Kasumi-1 (cell line): Measurements from ENCODE around the gene SMOC2.
"Not testable (repeated sequence)": the region's sequence is repeated elsewhere in the genome, so short reads cannot be mapped to it uniquely, and the experiment has no call there.

Source experiments
- DNase-seq, 2 experiments: peaks; one replicate each; lab custom pipeline; 2025; lab: John Stamatoyannopoulos, UW

Gene SMOC2

DNA sequence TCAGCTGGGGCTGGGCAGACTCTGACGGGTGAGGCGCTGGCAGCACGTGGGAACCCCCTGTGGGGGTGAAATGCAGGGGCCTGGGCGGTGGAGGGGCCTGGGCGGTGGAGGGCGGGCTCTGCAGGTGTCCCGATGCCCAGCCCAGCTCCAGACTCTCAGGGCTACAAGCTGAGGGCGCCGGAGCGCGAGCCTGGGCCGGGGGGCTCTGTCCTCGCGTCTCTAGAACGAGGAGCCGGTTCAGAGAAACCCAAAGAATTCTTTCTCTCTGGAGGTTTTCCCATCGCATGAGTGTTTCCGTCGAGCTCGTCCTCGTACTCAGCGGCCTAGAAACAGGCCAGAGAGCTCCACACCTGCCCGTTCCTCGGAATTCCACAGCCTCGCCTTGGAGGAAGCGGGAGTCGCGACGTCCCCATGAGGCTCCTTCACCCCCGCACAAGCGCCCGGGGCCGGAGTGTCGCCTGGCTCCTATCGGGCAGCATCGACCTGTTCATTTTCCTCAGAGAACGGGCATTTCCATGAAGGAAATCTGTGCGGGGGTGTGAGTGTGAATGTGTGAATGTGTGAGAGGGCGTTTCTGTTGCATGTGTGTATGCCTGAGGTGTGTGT is 76.9 kb downstream of the SMOC2 start:
- DNase-seq: no peak

DNA sequence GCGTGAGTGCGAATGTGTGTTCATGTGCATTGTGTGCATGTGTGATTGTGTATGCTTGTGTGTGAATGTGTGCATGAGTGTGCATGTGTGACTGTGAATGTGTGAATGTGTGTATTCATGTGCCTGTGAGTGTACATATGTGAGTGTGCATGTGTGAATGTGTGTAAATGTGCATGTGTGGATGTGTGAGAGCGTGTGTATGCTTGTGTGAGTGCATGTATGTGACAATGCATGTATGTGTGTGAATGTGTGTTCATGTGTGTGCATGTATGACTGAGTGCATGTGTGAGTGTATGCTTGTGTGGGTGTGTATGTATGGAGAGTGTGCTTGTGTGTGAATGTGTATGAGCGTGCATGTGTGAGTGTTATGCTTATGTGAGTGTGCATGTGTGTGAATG is 77.4 kb downstream of the SMOC2 start:
- no peak for DNase-seq

DNA sequence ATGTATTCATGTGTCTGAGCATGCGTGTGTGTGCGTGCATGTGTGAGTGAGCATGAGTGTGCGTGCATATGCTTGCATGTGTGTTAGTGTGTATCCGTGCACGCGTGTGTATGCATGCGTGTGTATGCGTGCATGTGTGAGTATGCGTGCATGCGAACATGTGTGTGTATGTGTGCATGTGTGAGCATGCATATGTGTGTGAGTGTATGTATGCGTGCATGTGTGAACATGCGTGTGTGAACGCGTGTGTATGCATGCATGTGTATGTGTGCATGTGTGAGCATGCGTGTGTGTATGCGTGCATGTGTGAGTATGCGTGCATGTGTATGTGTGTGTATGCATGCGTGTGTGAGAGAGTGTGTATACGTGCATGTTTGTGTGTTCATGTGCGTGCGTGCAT is 77.9 kb downstream of the SMOC2 start:
- DNase-seq: no peak

DNA sequence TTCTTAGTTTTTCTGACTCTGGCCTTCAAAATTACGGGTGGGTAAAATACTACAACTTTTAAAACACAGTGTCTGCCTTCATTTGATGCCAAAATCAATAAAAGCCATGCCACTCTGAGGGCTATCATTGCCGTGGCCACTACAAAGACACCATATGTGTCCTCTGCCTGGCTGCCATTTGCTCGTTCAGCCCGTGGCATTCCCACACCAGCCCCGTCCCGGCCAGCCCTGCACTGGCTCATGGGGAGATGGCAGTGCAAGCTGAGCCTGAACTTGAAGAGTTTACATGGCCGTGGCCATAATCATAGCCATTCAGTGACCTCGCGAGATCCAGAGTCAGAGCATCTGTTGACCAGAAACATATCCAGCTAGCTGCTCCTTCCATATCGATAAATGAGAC is 79.2 kb downstream of the SMOC2 start:
- no peak for DNase-seq

DNA sequence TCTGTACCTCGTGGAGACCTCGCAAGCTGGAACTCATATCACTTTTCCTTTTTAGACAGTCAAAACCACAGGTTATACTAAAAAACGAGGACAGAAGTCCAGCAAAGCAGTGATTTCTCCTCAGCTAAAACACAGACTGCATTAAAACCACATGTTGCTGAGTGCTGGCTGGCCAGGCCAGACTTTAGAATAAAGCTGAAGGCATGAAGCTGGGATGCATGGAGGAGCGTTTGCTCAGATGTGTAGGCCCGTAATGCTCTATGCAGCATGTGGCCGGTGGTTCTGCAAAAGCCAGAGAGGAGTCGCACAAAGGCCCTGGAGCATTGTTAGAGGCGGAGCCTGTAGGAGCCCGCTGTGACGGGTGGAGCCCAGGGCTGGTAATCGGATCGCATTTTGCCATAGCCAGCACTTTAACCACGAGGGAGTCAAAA is 83.6 kb downstream of the SMOC2 start:
- DNase-seq: no peak

DNA sequence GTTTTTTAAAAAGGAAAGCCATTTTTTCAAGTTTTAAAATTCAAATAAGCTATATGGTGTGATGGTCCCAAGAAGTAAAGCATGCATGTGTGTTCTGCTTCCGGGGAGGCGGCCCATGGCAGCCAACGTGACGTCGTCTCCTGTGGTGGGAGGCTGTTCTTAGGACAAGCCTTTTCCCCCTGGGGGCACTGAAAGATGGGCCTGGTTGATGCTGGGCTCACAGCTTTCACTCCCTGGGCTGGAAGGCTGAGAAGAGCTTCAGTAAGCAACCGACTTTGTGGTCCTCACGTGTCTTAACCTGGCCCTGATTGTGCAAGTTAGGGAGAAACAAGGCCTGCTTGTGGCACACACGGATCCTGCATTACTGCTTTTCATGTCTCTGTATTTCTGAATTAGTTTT is 84.1 kb downstream of the SMOC2 start:
- DNase-seq: no peak

DNA sequence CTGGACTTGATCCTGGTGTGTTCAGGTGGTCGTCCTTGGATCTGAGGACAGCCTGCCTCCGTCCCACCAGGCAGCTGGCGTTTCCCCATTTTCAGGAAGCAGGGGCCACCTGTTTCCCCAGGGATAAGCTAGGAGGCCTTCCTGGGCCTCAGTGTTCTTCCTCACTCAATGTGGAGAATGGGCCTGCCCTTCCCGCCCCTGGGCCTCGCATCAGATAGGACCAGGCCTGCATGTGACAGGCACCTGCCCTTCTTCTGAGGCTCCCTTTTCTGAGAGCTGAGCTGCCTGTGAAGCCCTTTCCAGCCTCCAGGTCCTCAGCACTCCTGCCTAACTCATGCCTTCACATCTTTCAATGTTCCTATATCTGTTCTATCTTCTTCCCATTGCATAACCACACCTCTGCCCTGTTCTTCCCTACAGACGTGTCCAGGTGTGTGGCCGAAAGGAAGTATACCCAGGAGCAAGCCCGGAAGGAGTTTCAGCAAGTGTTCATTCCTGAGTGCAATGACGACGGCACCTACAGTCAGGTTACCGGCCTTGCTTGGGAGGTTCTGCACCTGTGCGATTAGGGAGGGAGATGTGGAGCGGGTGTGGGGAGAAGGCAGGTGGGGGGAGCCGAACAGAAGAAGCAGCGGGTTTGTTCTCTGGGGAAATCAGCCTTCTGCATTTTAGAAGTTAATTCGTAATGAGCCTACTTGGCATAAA is 85.1 kb downstream of the SMOC2 start:
- no peak for DNase-seq

DNA sequence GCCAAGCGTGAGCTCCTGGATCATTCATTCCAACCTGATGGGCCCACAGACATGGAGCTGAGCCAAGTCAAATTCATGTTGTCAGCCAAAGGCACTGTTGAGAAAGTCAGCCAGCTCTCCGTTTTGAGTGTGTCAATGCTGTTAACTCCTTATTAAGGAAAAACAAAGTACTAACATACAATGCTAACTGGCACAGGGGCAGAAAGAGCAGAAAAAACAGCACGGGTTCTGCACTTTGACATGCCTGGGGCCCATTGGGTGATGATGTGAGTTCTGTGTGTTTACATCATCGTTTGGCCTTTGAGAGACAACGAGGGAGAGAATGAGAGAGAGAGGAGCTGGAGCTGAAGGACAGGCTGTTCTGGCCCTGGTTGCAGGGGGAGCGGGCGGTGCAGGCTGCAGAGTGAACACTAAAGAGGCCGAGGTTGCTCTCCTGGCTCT is 85.9 kb downstream of the SMOC2 start:
- no peak for DNase-seq

DNA sequence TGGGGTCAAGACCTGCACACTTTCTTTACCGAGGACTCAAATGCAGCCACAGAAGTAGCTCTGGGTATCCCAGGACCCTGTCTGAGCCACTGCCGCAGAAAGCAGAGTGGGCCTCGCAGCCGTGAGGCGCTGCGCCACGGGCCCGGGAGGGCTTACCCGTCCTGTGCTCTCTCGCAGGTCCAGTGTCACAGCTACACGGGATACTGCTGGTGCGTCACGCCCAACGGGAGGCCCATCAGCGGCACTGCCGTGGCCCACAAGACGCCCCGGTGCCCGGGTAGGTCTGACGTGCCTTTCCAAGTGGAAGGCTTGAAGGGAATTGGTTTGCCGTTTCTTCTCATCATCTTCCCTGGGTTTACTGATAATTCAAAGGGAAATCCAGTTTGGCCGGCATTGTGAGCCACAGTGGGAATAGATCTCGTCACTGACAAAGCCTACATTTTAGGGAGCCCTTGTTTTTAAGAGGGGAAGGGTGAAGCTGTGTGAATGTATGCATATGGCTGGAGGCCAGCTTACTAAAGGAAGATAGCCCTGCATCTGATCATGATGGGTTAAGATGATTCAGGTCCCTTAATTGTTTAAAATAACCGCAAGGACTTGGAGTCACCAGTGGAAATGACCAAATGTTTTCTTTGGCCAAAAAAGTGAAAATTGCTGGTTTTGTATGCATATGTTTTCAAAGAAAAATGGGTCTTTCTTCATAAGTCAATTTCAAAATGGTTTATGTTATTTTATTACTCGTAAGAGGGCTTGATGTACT is 86.6 kb downstream of the SMOC2 start:
- no peak for DNase-seq

DNA sequence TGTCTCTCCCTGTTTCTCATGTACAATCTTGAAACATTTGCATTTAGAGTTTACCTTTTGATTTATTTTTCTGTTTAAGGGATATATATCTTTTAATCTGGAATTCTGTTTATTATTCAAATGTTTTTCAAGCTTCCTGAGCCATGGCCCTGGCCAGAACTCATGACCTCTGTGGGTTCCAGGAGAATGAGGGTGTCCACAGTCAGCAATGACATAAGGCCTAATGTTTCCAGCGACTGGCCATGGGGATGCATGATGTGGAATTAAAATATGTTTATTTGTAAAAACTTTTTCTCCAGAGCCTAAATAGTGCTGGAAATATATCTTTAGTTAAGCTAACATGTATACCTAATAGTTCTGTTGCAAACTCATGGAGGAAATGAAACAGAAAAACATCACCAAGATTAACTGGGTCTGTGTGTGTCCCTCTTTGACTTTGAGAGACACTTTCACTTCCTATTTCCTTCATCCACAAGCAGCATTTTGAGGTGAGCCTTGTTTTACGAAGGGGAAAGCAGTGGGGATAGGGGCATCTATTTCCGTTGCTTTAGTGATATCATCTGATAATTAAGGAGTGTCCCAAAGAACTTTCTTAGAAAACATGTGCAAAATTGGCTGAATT is 87.6 kb downstream of the SMOC2 start:
- DNase-seq: no peak

DNA sequence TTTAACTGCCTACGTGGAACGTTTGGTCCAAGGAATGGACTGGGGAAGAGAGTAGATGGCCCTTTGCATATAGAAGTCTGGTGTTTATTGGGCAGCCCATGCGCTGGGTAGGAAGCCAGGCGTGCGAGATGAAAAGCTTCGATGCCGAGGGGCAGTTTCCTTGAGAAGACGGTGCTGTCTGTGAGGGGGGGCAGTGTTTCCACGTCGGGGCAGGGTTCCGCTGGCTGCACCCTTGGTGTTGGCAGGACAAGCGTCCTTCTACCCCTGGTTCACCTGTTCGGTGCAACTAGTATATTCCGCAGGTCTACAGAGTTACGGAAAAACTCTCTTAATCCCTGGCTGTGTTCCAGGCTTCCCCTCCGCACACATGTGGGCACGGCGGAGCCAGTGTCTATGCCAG is 88.2 kb downstream of the SMOC2 start:
- DNase-seq: no peak

DNA sequence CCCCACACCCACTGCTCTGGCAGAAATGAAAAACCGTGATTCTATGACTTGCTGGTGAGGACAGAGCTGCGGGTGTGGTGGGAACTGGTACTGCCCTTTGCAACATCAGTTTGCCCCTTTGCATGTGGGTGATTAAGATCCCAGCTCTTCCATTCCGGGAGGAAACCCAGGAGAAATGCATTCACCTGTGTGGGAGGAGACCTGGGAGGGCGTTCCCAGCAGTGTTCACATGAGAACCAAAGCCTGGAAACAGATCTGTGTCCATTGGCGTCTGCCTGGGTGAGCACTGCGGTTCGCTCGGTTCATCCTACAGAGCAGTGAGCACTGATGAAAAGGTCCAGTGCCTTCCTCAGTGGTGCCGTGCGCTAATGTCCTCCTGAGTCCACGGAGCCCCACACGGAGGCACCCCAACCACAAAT is 89.7 kb downstream of the SMOC2 start:
- DNase-seq: no peak

DNA sequence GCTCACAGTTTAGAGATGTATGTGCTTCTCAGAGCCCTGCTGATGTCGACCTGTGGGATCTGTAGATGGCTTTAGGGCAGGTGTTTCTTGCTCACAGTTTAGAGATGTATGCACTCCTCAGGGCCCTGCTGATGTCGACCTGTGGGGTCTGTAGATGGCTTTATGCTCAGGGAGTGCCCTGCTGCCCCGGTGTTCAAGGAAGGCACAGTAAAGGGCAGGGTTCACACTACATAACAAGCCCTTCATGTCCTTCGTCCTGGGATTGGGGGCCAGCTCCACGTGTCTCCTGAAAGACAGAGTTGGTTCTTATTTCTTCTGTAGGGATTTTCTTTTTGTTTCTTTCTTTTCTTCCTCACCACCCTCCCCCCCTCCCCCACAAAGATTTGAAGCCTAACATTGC is 91.1 kb downstream of the SMOC2 start:
- no peak for DNase-seq

DNA sequence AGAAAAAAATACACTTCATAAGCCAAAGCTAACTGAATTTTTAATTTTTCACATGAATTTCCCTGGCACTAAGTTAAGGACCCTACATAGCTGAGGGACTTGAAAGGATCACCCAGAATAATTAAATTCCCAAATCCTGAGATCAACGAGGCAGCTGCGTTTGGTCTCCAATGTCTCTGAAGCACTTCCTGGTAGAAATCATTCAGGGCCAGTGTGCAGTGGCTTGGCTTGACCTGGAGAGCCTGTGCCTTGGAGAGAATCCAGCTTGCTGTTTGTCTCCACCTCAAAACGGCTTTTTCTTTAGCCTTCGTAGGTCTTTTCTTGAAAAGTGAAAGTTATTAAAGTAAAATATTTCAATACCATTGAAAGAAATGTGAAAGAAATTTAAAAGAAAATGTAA is 92.4 kb downstream of the SMOC2 start:
- DNase-seq: no peak

DNA sequence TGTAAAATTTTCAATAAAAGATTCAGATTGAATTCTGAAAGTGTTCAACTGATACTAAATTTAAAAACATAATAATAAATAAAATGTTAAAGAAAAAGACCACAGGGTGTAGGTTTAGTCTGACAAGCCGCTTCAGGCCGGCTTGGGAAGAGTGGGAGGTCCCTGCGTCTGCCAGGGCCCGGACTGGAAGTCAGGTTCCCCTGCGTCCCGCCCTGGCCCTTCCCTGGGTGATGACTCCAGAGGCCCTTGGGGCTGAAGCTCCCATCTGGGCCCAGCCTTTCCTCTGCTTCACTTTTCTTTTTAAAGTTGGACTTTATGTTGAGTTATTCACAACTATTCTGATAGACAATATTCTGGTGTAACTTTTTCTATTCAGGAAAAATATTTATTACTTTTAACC is 93.3 kb downstream of the SMOC2 start:
- DNase-seq: no peak

DNA sequence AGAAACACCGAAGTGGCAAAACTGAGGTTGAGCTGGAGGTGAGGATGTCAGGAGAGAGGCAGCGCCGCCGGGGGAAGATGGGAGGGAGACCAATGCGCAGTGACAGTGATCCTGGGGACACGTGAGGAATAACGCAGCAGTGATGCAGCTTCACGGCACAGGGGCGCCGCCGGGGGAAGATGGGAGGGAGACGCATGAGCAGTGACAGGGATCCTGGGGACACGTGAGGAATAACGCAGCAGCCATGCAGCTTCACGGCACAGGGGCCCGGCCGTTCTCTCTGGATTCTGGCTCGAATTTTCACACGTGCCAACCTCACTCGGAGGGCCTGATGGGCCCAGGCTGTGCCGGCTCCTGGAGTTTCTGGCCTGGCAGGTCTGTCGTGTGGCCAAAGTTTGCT is 94.7 kb downstream of the SMOC2 start:
- DNase-seq: no peak

DNA sequence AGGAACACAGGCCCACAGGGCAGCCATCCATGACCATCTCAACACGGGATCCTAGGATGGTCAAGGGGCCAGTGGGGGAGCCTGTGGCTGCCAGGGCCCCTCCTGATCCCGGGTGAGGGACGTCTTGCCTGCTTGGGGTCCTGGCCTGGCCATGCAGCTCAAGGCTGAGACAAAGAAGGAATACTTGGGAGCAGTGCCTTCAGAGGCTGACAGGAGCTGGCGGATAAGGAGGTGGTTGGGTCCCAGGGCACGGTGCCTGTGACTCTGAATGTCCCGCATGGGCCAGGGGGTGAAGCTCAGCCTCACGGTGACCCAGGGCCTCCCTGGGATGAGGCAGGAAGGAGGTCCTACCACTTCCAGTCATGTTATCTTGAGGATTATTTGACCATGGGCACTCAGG is 95.2 kb downstream of the SMOC2 start:
- DNase-seq: no peak

DNA sequence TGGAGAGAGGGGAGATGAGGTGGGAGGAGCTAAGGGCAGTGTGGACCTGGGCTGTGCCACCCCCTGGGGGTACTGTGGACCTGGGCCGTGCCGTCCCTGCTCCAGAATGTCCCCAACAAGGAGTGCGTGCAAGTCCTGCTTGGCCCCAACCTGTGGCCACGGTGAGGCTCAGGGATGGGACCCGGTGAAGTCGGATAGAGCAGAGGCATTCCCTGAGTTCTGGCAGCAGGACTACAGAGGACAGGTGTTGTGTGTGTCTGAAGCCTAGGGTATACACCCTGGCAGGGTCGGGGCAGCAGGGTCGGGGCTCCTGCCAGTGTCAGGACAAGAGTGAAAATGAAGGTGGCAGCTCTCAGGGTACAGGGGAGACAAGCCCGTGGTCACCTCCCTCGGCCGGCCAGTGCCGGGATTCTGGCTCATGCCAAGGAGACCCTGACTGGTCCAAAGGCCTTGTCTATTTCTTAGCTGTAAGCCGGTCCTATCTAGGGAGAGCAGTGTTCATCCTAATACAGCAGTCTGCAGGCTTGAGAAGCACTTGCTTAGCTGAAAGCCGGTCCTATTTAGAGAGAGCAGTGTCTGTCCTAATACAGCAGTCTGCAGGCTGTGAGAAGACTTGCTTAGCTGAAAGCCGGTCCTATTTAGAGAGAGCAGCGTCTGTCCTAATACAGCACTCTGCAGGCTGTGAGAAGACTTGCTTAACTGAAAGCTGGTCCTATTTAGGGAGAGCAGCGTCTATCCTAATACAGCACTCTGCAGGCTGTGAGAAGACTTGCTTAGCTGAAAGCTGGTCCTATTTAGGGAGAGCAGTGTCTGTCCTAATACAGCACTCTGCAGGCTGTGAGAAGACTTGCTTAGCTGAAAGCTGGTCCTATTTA is 95.9 kb downstream of the SMOC2 start:
- no peak for DNase-seq

DNA sequence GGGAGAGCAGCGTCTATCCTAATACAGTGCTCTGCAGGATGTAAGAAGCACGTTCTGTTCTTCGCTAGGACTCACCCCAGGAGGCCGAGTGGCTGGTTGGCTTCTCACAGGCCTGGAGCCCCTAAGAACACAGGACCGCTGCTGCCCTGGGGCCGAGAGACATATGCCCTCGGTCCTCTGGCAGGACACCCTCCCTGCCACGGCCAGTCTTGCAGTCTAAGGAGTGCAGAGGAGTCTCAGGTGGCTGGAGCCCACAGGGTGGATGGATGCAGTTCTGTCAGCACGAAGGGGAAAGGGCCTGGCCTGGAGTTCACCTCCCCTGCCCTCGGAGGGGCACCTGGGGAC is 96.5 kb downstream of the SMOC2 start:
- DNase-seq: no peak

DNA sequence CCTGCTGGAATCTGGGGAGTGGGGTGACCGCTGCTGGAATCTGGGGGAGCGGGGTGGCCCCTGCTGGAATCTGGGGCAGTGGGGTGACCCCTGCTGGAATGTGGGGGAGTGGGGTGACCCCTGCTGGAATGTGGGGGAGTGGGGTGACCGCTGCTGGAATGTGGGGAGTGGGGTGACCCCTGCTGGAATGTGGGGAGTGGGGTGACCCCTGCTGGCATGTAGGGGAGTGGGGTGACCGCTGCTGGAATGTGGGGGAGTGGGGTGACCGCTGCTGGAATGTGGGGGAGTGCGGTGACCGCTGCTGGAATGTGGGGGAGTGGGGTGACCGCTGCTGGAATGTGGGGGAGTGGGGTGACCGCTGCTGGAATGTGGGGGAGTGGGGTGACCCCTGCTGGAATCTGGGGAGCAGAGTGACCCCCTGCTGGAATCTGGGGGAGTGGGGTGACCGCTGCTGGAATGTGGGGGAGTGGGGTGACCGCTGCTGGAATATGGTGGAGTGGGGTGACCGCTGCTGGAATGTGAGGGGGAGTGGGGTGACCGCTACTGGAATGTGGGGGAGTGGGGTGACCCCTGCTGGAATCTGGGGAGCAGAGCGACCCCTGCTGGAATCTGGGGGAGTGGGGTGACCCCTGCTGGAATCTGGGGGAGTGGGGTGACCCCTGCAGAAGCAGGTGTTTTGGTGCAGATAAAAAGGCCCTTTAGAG is 97.4 kb downstream of the SMOC2 start:
- not testable (repeated sequence) for DNase-seq
